ENCODE measurements around the gene RBM27.
"Not testable (repeated sequence)": the region's sequence is repeated elsewhere in the genome, so short reads cannot be mapped to it uniquely, and the experiment has no call there.

The RBM27 gene, protein sequence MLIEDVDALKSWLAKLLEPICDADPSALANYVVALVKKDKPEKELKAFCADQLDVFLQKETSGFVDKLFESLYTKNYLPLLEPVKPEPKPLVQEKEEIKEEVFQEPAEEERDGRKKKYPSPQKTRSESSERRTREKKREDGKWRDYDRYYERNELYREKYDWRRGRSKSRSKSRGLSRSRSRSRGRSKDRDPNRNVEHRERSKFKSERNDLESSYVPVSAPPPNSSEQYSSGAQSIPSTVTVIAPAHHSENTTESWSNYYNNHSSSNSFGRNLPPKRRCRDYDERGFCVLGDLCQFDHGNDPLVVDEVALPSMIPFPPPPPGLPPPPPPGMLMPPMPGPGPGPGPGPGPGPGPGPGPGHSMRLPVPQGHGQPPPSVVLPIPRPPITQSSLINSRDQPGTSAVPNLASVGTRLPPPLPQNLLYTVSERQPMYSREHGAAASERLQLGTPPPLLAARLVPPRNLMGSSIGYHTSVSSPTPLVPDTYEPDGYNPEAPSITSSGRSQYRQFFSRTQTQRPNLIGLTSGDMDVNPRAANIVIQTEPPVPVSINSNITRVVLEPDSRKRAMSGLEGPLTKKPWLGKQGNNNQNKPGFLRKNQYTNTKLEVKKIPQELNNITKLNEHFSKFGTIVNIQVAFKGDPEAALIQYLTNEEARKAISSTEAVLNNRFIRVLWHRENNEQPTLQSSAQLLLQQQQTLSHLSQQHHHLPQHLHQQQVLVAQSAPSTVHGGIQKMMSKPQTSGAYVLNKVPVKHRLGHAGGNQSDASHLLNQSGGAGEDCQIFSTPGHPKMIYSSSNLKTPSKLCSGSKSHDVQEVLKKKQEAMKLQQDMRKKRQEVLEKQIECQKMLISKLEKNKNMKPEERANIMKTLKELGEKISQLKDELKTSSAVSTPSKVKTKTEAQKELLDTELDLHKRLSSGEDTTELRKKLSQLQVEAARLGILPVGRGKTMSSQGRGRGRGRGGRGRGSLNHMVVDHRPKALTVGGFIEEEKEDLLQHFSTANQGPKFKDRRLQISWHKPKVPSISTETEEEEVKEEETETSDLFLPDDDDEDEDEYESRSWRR

DNA sequence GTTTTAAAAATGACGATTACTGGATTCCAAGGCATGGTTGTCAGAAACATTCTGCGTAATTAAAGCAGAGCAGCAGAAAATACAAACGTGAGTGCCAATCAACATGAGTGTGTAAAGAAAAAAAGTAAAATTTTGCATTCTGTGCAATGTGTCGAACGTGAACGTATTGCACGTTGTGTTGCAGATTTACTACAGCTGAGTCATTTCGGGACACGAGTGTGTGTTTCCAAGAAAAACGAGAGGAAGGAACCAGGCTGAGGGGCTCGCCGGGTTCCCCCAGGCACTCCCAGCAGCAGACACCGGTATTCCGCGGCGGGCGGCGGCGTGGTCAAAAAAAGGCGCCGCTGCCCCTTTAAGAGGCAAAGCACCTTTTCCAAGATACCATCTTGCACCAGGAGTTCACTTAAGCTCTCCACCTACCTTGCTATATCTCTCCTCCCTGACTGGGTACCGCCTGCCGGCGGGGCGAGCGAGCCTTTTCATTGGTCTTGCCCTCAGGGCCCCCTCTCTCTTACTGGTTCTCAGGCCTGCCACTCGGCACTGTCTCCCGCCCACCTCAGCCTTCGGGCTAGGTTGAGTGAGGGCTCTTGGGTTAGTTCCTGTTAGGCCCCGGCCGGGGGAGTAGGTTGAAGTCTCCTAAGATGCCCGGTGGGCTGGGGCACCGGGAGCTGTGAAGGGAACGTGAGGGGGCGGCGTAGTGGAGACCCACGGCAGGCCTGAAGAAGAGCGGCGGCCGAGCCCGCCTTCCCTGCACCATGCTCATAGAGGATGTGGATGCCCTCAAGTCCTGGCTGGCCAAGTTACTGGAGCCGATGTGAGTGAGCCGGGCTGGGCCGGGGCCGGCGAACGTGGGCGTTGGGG is at the start of gene RBM27:
Gene RBM27 (plus strand): TSS at position 595 of the 861 bp plus-strand sequence. CDS start 161 bp downstream, at position 756.
- peak within 1 kb of the TSS; percentile 85 for H3K27ac ChIP-seq (ENCODE audit: low read depth, low read length)
- H3K9ac ChIP-seq (ENCODE audit: low read length), result peak within 1 kb of the TSS; percentile 83
- H3K36me3 ChIP-seq (ENCODE audit: control insufficient read depth, insufficient read depth, low read length), result no peaks in the 10 kb centered on the region
- no peaks in the 10 kb centered on the region for H3K27me3 ChIP-seq (ENCODE audit: control insufficient read depth, insufficient read depth, low read length)
- peaks cover 3% of the 10 kb centered on the region for H3K4me1 ChIP-seq (ENCODE audit: control insufficient read depth, insufficient read depth, low read length)
- peak within 1 kb of the TSS; percentile 98 for H3K4me3 ChIP-seq (ENCODE audit: low read length)

DNA sequence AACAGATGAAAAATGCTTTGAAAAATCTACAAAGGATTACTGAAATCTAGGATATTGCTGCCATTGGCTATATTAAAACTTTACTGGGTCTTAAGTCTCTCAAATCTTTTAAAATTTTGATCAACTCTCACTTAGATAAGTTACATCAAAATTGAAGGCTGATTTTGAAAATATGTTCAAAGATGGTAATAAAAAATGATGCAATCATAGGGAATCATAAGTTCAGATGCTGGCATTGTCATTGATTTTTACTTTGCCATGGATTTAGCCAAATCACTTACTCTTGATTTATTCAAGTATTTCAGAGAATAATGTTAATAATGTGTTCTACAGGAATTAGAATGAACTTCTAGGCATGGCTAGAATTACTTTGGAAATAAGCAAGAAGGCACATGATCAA is 45.1 kb upstream of the RBM27 start:
- Histone ChIP-seq H3K4me1 (ENCODE audit: control insufficient read depth, insufficient read depth, low read length) (no peaks in the 10 kb centered on the region), H3K9ac (ENCODE audit: low read length) (no peak overlapping the region), H3K4me3 (ENCODE audit: low read length) (no peak overlapping the region), H3K27ac (ENCODE audit: low read depth, low read length) (no peak overlapping the region), H3K27me3 (ENCODE audit: control insufficient read depth, insufficient read depth, low read length) (no peaks in the 10 kb centered on the region), H3K36me3 (ENCODE audit: control insufficient read depth, insufficient read depth, low read length) (peaks cover 16% of the 10 kb centered on the region)

DNA sequence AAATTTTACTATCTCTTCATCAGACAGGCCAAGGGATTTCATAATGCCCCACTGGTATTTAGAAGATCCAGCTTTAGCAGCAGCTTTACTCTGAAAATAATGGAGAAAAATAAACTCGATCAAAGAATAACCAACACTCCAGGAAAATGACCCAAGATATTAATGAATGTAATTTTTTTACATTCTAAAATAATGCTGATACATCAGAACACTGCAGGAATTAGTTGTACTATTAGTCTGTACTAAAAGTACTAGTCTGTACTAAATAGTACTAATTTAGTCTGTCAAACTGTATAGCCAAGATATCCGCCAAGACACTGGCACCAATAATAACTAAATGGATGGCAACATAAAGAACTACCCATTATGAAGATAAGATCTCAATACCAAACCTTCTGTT is 39.0 kb upstream of the RBM27 start:
- Histone ChIP-seq H3K27ac (ENCODE audit: low read depth, low read length) (no peak overlapping the region), H3K4me1 (ENCODE audit: control insufficient read depth, insufficient read depth, low read length) (no peaks in the 10 kb centered on the region), H3K36me3 (ENCODE audit: control insufficient read depth, insufficient read depth, low read length) (peaks cover 25% of the 10 kb centered on the region), H3K4me3 (ENCODE audit: low read length) (no peak overlapping the region), H3K27me3 (ENCODE audit: control insufficient read depth, insufficient read depth, low read length) (no peaks in the 10 kb centered on the region), H3K9ac (ENCODE audit: low read length) (no peak overlapping the region)

GRCh38 chr5:146165460-146165859 is 37.9 kb upstream of the RBM27 start:
- Histone ChIP-seq H3K4me3 (ENCODE audit: low read length) (no peak overlapping the region), H3K4me1 (ENCODE audit: control insufficient read depth, insufficient read depth, low read length) (no peaks in the 10 kb centered on the region), H3K9ac (ENCODE audit: low read length) (no peak overlapping the region), H3K27ac (ENCODE audit: low read depth, low read length) (no peak overlapping the region), H3K36me3 (ENCODE audit: control insufficient read depth, insufficient read depth, low read length) (peaks cover 29% of the 10 kb centered on the region), H3K27me3 (ENCODE audit: control insufficient read depth, insufficient read depth, low read length) (no peaks in the 10 kb centered on the region)

- H3K9ac ChIP-seq (ENCODE audit: low read length), result no peak overlapping the region
- H3K4me1 ChIP-seq (ENCODE audit: control insufficient read depth, insufficient read depth, low read length), result no peaks in the 10 kb centered on the region
- H3K27ac ChIP-seq (ENCODE audit: low read depth, low read length), result no peak overlapping the region
- H3K27me3 ChIP-seq (ENCODE audit: control insufficient read depth, insufficient read depth, low read length), result no peaks in the 10 kb centered on the region
- peaks cover 31% of the 10 kb centered on the region for H3K36me3 ChIP-seq (ENCODE audit: control insufficient read depth, insufficient read depth, low read length)
- no peak overlapping the region for H3K4me3 ChIP-seq (ENCODE audit: low read length)
These were observed 37.5 kb upstream of the RBM27 start for GRCh38 chr5:146165903-146166302.

GRCh38 chr5:146169076-146169475 is 34.3 kb upstream of the RBM27 start:
- H3K36me3 ChIP-seq (ENCODE audit: control insufficient read depth, insufficient read depth, low read length), result peaks cover 14% of the 10 kb centered on the region
- no peak overlapping the region for H3K9ac ChIP-seq (ENCODE audit: low read length)
- no peaks in the 10 kb centered on the region for H3K27me3 ChIP-seq (ENCODE audit: control insufficient read depth, insufficient read depth, low read length)
- H3K27ac ChIP-seq (ENCODE audit: low read depth, low read length), result no peak overlapping the region
- no peaks in the 10 kb centered on the region for H3K4me1 ChIP-seq (ENCODE audit: control insufficient read depth, insufficient read depth, low read length)
- no peak overlapping the region for H3K4me3 ChIP-seq (ENCODE audit: low read length)

DNA sequence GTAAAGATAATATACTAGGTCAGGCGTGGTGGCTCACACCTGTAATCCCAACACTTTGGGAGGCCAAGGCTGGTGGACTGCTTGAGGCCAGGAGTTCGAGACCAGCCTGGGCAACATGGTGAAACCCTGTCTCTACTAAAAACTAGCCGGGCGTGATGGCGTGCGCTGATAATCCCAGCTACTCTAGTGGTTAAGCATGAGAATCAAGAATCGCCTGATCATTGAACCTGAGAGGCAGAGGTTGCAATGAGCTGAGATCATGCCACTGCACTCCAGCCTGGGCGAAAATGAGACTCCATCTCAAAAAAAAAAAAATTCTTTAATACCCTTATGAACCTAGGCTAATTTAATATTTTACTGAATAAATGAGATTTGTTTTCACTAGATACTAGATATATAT is 30.4 kb upstream of the RBM27 start:
- not testable (repeated sequence) for H3K9ac ChIP-seq (ENCODE audit: low read length); H3K27me3 ChIP-seq (ENCODE audit: control insufficient read depth, insufficient read depth, low read length); H3K4me3 ChIP-seq (ENCODE audit: low read length); H3K4me1 ChIP-seq (ENCODE audit: control insufficient read depth, insufficient read depth, low read length); H3K36me3 ChIP-seq (ENCODE audit: control insufficient read depth, insufficient read depth, low read length); H3K27ac ChIP-seq (ENCODE audit: low read depth, low read length)

GRCh38 chr5:146173597-146173996 is 29.8 kb upstream of the RBM27 start:
- H3K27me3 ChIP-seq (ENCODE audit: control insufficient read depth, insufficient read depth, low read length), result no peaks in the 10 kb centered on the region
- H3K4me1 ChIP-seq (ENCODE audit: control insufficient read depth, insufficient read depth, low read length), result no peaks in the 10 kb centered on the region
- H3K4me3 ChIP-seq (ENCODE audit: low read length), result no peak overlapping the region
- peaks cover 6% of the 10 kb centered on the region for H3K36me3 ChIP-seq (ENCODE audit: control insufficient read depth, insufficient read depth, low read length)
- H3K27ac ChIP-seq (ENCODE audit: low read depth, low read length), result no peak overlapping the region
- no peak overlapping the region for H3K9ac ChIP-seq (ENCODE audit: low read length)

DNA sequence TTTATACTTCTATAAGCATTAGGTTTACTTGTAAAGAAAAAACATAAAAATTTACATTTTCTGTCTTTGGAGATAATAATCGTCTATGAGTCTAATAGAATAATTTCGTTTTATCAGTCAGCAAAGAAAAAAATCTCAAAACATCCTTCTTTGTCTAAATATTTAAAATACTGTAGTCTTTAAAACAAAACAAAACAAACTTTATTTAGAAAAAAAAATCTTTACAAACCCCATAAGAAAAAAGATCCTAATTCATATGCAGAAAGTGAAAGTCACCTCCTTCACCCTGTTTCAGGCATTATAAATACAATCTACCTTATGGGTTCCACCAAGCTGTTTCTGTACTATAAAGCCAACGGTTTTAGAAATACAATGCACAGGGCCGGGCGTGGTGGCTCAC is 26.6 kb upstream of the RBM27 start:
- no peaks in the 10 kb centered on the region for H3K36me3 ChIP-seq (ENCODE audit: control insufficient read depth, insufficient read depth, low read length)
- H3K4me1 ChIP-seq (ENCODE audit: control insufficient read depth, insufficient read depth, low read length), result peaks cover 3% of the 10 kb centered on the region
- no peak overlapping the region for H3K4me3 ChIP-seq (ENCODE audit: low read length)
- no peak overlapping the region for H3K9ac ChIP-seq (ENCODE audit: low read length)
- H3K27me3 ChIP-seq (ENCODE audit: control insufficient read depth, insufficient read depth, low read length), result no peaks in the 10 kb centered on the region
- no peak overlapping the region for H3K27ac ChIP-seq (ENCODE audit: low read depth, low read length)

DNA sequence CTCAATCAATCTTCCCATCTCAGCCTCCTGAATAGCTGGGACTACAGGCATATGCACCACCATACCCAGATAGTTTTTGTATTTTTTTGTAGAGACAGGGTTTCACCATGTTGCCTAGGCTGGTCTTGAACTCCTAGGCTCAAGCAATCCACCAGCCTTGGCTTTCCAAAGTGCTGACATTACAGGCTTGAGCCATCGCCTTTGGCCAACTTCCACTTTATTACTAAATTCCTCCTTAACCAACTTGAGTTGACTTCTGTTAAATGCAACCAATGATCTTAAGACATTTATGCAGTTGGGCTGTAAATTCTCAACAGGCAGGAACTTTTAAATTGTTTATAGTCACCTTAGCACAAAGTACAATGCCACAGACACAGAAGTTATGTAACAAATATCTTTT is 23.7 kb upstream of the RBM27 start:
- Histone ChIP-seq H3K4me3 (ENCODE audit: low read length) (no peak overlapping the region), H3K4me1 (ENCODE audit: control insufficient read depth, insufficient read depth, low read length) (peaks cover 3% of the 10 kb centered on the region), H3K27ac (ENCODE audit: low read depth, low read length) (no peak overlapping the region), H3K27me3 (ENCODE audit: control insufficient read depth, insufficient read depth, low read length) (no peaks in the 10 kb centered on the region), H3K9ac (ENCODE audit: low read length) (no peak overlapping the region), H3K36me3 (ENCODE audit: control insufficient read depth, insufficient read depth, low read length) (no peaks in the 10 kb centered on the region)

DNA sequence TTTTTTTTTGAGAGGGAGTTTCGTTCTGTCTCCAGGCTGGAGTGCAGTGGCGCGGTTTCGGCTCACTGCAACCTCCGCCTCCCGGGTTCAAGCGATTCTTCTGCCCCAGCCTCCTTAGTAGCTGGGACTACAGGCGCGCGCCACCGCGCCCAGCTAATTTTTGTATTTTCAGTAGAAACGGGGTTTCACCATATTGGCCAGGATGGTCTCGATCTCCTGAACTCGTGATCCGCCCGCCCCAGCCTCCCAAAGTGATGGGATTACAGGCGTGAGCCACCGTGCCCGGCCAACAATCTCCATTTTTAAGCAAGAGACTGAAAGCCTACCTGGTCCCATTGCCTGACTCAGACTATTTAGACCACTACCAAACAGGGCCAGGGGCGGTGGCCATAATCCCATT is 20.0 kb upstream of the RBM27 start:
- not testable (repeated sequence) for H3K27ac ChIP-seq (ENCODE audit: low read depth, low read length); H3K36me3 ChIP-seq (ENCODE audit: control insufficient read depth, insufficient read depth, low read length); H3K4me1 ChIP-seq (ENCODE audit: control insufficient read depth, insufficient read depth, low read length); H3K27me3 ChIP-seq (ENCODE audit: control insufficient read depth, insufficient read depth, low read length); H3K9ac ChIP-seq (ENCODE audit: low read length)
- peak overlapping the region; percentile 96 for H3K4me3 ChIP-seq (ENCODE audit: low read length)

DNA sequence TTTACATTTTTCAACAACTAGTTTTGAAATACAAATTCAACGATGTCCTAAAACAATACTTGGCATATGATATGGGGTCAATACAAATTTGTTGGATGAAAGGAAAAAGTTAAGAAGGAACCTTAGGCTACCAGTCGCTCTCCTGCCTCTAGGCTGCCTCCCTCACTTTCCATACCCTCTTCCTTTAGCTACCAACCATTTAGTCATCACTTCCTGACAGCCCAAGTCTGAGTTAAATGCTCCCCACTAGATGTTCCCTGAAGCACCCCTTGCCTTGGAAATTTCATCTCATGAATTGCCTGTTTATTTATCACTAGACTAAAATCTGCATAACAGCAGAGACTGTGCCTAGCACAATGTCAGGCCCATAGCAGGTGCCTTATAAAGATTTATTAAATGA is 18.2 kb upstream of the RBM27 start:
- no peak overlapping the region for H3K9ac ChIP-seq (ENCODE audit: low read length)
- H3K36me3 ChIP-seq (ENCODE audit: control insufficient read depth, insufficient read depth, low read length), result no peaks in the 10 kb centered on the region
- H3K27me3 ChIP-seq (ENCODE audit: control insufficient read depth, insufficient read depth, low read length), result no peaks in the 10 kb centered on the region
- H3K4me3 ChIP-seq (ENCODE audit: low read length), result no peak overlapping the region
- H3K27ac ChIP-seq (ENCODE audit: low read depth, low read length), result no peak overlapping the region
- peaks cover 3% of the 10 kb centered on the region for H3K4me1 ChIP-seq (ENCODE audit: control insufficient read depth, insufficient read depth, low read length)
